Measurements from ENCODE around the gene ADAMTS10. TPM values are rescaled to one million over a fixed set of nuclear protein-coding genes. Genes with fewer than 3 reads are reported as not detected.
A peak's percentile ranks its signal among the peaks of the same experiment; 100 is the strongest.
"Not testable (repeated sequence)": the region's sequence is repeated elsewhere in the genome, so short reads cannot be mapped to it uniquely, and the experiment has no call there.

The ADAMTS10 gene
- total and polyA plus RNA-seq, 8 donors, result 6.7 to 106 (median 18.7) TPM

DNA sequence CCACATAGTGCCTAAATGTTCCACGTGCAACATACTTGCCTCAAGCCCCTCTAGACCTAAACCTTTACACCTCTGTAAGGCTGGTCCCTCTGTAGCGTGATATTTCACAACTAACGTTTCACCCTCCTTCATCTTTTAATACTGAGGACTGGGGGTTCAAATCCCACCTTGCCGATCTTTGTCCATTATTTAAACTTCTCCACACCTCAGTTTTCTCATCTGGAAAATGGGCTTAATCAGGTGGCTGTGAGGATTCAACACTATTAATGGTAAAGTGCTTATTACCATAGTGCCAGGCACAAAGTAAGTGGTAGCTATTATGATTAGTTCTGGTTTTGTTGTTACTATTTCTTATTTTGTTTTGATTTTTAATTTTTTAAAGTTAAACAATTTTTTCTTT lies 7.5 kb upstream of the ADAMTS10 start:
- FAIRE-seq (no peak), DNase-seq (no peak), ATAC-seq (no peak)
- H3K27ac ChIP-seq, result no peak overlapping the region
- no peak overlapping the region for H3K4me3 ChIP-seq
- H3K9me3 ChIP-seq, result no peaks in the 10 kb centered on the region
- 51 to 76% methylated on average over 4 of the region's 4 CpGs for WGBS, 2 donors
- H3K27me3 ChIP-seq, result no peaks in the 10 kb centered on the region
- H3K36me3 ChIP-seq, result no peaks in the 10 kb centered on the region
- TF ChIP-seq, protein P1, sequence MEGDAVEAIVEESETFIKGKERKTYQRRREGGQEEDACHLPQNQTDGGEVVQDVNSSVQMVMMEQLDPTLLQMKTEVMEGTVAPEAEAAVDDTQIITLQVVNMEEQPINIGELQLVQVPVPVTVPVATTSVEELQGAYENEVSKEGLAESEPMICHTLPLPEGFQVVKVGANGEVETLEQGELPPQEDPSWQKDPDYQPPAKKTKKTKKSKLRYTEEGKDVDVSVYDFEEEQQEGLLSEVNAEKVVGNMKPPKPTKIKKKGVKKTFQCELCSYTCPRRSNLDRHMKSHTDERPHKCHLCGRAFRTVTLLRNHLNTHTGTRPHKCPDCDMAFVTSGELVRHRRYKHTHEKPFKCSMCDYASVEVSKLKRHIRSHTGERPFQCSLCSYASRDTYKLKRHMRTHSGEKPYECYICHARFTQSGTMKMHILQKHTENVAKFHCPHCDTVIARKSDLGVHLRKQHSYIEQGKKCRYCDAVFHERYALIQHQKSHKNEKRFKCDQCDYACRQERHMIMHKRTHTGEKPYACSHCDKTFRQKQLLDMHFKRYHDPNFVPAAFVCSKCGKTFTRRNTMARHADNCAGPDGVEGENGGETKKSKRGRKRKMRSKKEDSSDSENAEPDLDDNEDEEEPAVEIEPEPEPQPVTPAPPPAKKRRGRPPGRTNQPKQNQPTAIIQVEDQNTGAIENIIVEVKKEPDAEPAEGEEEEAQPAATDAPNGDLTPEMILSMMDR (IDR thresholded peaks at IDR 0.05), result no peak
- H3K4me1 ChIP-seq, result no peaks in the 10 kb centered on the region
- intact Hi-C loops (cut with DNase I), result no loop called here

DNA sequence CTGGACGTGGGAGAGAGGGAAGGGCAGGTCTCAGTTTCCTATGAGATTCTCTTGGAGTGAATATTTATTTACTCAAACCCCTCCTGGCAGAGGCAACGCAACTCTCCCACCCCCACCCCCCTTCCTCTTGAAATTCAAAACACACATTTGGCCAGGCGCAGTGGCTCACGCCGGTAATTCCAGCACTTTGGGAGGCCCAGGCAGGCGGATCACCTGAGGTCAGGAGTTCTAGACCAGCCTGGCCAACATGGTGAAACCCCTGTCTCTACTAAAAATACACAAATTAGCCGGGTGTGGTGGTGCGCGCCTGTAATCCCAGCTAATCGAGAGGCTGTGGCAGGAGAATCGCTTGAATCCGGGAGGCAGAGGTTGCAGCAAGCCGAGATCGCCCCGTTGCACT lies 6.8 kb upstream of the ADAMTS10 start:
- H3K27ac ChIP-seq; FAIRE-seq; H3K4me1 ChIP-seq; H3K27me3 ChIP-seq; H3K4me3 ChIP-seq; intact Hi-C loops (cut with DNase I); DNase-seq; H3K36me3 ChIP-seq; ATAC-seq; H3K9me3 ChIP-seq: not testable (repeated sequence)
- WGBS, 2 donors, result 61 to 64% methylated on average over 15 of the region's 15 CpGs

DNA sequence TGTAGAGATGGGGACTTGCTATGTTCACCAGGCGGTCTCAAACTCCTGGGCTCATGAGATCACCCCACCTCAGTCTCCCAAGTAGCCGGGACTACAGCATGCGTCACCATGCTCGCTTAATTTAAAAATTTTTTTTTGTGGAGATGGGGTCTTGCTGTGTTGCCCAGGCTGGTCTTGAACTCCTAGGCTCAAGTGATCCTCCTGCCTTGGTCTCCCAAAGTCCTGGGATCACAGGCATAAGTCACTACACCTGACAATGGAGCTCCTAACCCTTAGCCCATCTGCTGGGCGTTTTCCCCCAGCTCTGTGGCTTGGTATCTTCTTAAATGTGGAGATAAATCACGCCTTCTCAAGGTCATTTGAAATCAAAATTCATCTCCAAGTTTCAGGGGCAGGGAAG lies 6.3 kb upstream of the ADAMTS10 start:
- TF ChIP-seq, protein P1 (IDR thresholded peaks at IDR 0.05), result no peak
- no peak overlapping the region for H3K27ac ChIP-seq
- ATAC-seq, result no peak
- intact Hi-C loops (cut with DNase I), result no loop called here
- DNase-seq, result no peak
- no peak for FAIRE-seq
- H3K9me3 ChIP-seq, result no peaks in the 10 kb centered on the region
- H3K4me1 ChIP-seq, result no peaks in the 10 kb centered on the region
- WGBS, 2 donors, result 54 to 67% methylated on average over 6 of the region's 6 CpGs
- H3K27me3 ChIP-seq, result no peaks in the 10 kb centered on the region
- no peak overlapping the region for H3K4me3 ChIP-seq
- H3K36me3 ChIP-seq, result no peaks in the 10 kb centered on the region

DNA sequence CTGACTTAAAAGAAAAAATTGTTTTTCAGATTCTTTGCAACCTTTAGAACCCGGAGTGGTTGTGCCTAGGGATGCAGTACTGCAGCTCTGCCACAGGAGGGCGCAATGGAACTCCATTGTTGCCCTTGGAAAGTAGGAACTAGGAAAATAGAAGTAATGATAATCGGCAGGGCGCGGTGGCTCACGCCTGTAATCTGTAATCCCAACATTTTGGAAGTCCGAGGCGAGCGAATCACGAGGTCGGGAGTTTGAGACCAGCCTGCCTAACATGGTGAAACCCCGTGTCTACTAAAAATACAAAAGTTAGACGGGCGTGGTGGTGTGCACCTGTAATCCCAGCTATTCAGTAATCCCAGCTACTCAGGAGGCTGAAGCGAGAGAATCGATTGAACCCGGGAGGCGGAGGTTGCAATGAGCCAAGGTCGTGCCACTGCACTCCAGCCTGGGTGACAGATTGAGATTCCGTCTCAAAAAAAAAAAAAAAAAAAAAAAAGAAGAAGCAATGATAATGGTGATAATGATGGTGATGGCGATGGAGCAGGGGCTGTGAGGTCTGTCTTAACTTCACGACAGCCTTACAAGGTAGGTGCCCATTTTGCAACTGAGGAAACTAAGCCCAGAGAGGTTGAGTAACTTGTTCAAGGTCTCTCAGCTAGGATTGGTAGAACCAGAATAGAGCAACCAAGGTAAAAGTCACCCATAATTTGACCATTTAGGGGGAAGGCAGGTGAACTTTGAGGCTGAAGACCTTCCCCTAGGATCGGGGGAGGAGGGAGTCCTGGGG lies 5.5 kb upstream of the ADAMTS10 start:
- Histone ChIP-seq H3K27ac (no peak overlapping the region), H3K9me3 (no peaks in the 10 kb centered on the region), H3K4me3 (no peak overlapping the region), H3K36me3 (no peaks in the 10 kb centered on the region), H3K27me3 (no peaks in the 10 kb centered on the region), H3K4me1 (no peaks in the 10 kb centered on the region)
- no peak for FAIRE-seq
- TF ChIP-seq, protein P1 (IDR thresholded peaks at IDR 0.05), result peak; percentile 64 to 77 (median 73)
- ATAC-seq, result peak in 3 of 4 donors; percentile 44 to 74 (median 69)
- WGBS, 2 donors, result 18 to 19% methylated on average over 23 of the region's 23 CpGs
- peak in 4 of 6 donors; percentile 36 to 75 (median 58) for DNase-seq
- intact Hi-C loops (cut with DNase I), result no loop called here

DNA sequence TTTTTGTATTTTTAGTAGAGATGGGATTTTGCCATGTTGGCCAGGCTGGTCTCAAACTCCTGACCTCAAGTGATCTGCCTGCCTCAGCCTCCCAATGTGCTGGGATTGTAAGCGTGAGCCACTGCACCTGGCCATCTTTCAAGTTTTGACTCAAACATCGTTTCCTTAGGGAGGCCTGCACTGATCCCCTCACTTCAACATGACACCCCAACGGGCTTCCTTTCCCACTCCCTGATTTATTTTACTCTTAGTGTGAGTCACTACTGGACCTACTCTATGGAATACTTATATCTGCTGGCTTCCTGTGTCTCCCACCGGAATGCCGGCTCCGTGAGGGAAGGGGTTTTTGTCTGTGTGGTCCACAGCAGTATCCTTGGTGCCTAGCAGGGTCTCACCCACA lies 4.5 kb upstream of the ADAMTS10 start:
- Histone ChIP-seq H3K9me3 (no peaks in the 10 kb centered on the region), H3K27ac (no peak overlapping the region), H3K4me1 (no peaks in the 10 kb centered on the region), H3K36me3 (no peaks in the 10 kb centered on the region), H3K27me3 (no peaks in the 10 kb centered on the region), H3K4me3 (no peak overlapping the region)
- 40 to 56% methylated on average over 6 of the region's 6 CpGs for WGBS, 2 donors
- intact Hi-C loops (cut with DNase I), result no loop called here
- no peak for ATAC-seq
- no peak for DNase-seq
- TF ChIP-seq, protein P1 (IDR thresholded peaks at IDR 0.05), result no peak
- FAIRE-seq, result no peak
